H9 (cell line): ENCODE results near the gene SLC25A24. TPM values are rescaled to one million over a fixed set of nuclear protein-coding genes. Genes with fewer than 3 reads are reported as not detected.

Source experiments
- DNase-seq: peaks from one replicate; pipeline ENCODE4 v3.0.0-alpha.2; 2017
- H2AFZ ChIP-seq: one replicate; pipeline ENCODE4 v1.6.1; 2013; ENCODE audit warnings: mild to moderate bottlenecking, low read length, control low read depth, moderate library complexity
- H2AK5ac ChIP-seq: 2 replicates; pipeline ENCODE4 v1.6.1; 2013; ENCODE audit warnings: low read length, control low read depth, mixed read lengths; ENCODE audit not compliant: insufficient read length
- H2BK120ac ChIP-seq: one replicate; pipeline ENCODE4 v1.6.1; 2013; ENCODE audit warnings: low read depth, mild to moderate bottlenecking, low read length, control low read depth, inconsistent platforms; ENCODE audit not compliant: poor library complexity, severe bottlenecking
- H2BK12ac ChIP-seq: 2 replicates; pipeline ENCODE4 v1.6.1; 2013; ENCODE audit warnings: low read length, control low read depth, mixed read lengths, low read depth; ENCODE audit not compliant: insufficient read length
- H2BK15ac ChIP-seq: 2 replicates; pipeline ENCODE4 v1.6.1; 2013; ENCODE audit warnings: low read depth, low read length, control low read depth
- H2BK20ac ChIP-seq: one replicate; pipeline ENCODE4 v1.6.1; 2013; ENCODE audit warnings: low read depth, mild to moderate bottlenecking, low read length, control low read depth, inconsistent platforms; ENCODE audit not compliant: poor library complexity, severe bottlenecking
- H2BK5ac ChIP-seq: 2 replicates; pipeline ENCODE4 v1.6.1; 2013; ENCODE audit warnings: low read length, control low read depth, mixed read lengths; ENCODE audit not compliant: insufficient read length
- H3K14ac ChIP-seq: 2 replicates; pipeline ENCODE4 v1.6.1; 2013; ENCODE audit warnings: low read length, control low read depth; ENCODE audit not compliant: insufficient read depth
- H3K18ac ChIP-seq: 2 replicates; pipeline ENCODE4 v1.6.1; 2013; ENCODE audit warnings: low read depth, mild to moderate bottlenecking, mixed read lengths, low read length, control low read depth; ENCODE audit not compliant: insufficient read length
- H3K23ac ChIP-seq: 2 replicates; pipeline ENCODE4 v1.6.1; 2013; ENCODE audit warnings: low read length, control low read depth, mixed read lengths, low read depth; ENCODE audit not compliant: insufficient read length
- H3K23me2 ChIP-seq: 2 replicates; pipeline ENCODE4 v1.6.1; 2013; ENCODE audit warnings: low read depth, mild to moderate bottlenecking, mixed read lengths, low read length, control low read depth; ENCODE audit not compliant: insufficient read length, poor library complexity, severe bottlenecking
- H3K27ac ChIP-seq: 2 replicates; pipeline ENCODE4 v1.5.1; 2013; ENCODE audit warnings: low read length, control low read depth, mixed read lengths, low read depth; ENCODE audit not compliant: insufficient read length
- H3K27me3 ChIP-seq: 2 replicates; pipeline ENCODE4 v1.6.1; 2013; ENCODE audit warnings: low read length, control low read depth, inconsistent platforms; ENCODE audit not compliant: insufficient read depth
- H3K4ac ChIP-seq: 2 replicates; pipeline ENCODE4 v1.6.1; 2013; ENCODE audit warnings: low read depth, mild to moderate bottlenecking, control low read depth, inconsistent platforms, low read length, moderate library complexity
- H3K4me1 ChIP-seq: 2 replicates; pipeline ENCODE4 v1.6.1; 2013; ENCODE audit warnings: low read length, control low read depth, inconsistent platforms; ENCODE audit not compliant: insufficient read depth
- H3K4me2 ChIP-seq: 2 replicates; pipeline ENCODE4 v1.6.1; 2013; ENCODE audit warnings: low read length, control low read depth, mixed read lengths; ENCODE audit not compliant: insufficient read length, insufficient read depth
- H3K56ac ChIP-seq: 2 replicates; pipeline ENCODE4 v1.6.1; 2013; ENCODE audit warnings: low read depth, mild to moderate bottlenecking, mixed read lengths, low read length, control low read depth; ENCODE audit not compliant: insufficient read length
- H3K79me1 ChIP-seq: 2 replicates; pipeline ENCODE4 v1.6.1; 2013; ENCODE audit warnings: low read depth, mild to moderate bottlenecking, moderate library complexity, low read length, control low read depth, inconsistent platforms; ENCODE audit not compliant: insufficient read depth, poor library complexity, severe bottlenecking
- H3K79me2 ChIP-seq: 2 replicates; pipeline ENCODE4 v1.6.1; 2013; ENCODE audit warnings: low read length, control low read depth, inconsistent platforms; ENCODE audit not compliant: insufficient read depth
- H3K9ac ChIP-seq: 2 replicates; pipeline ENCODE4 v1.6.1; 2013; ENCODE audit warnings: low read length, control low read depth, mixed read lengths; ENCODE audit not compliant: insufficient read length; ENCODE audit errors: extremely low read depth
- H3K9me3 ChIP-seq: one replicate; pipeline ENCODE4 v1.6.1; 2013; ENCODE audit warnings: low read depth, low read length, inconsistent platforms; ENCODE audit not compliant: control insufficient read depth
- H3T11ph ChIP-seq: one replicate; pipeline ENCODE4 v1.6.1; 2013; ENCODE audit warnings: mild to moderate bottlenecking, low read length, control low read depth, inconsistent platforms
- H4K20me1 ChIP-seq: one replicate; pipeline ENCODE4 v1.6.1; 2013; ENCODE audit not compliant: control insufficient read depth, insufficient read length, insufficient read depth
- H4K5ac ChIP-seq: 2 replicates; pipeline ENCODE4 v1.6.1; 2013; ENCODE audit warnings: low read depth, mild to moderate bottlenecking, mixed read lengths, low read length, control low read depth; ENCODE audit not compliant: insufficient read length
- H4K8ac ChIP-seq: replicated peaks from 2 replicates; pipeline ENCODE4 v1.6.1; 2013; ENCODE audit warnings: low read length, control low read depth, mixed read lengths, low read depth; ENCODE audit not compliant: insufficient read length
- H4K91ac ChIP-seq: 2 replicates; pipeline ENCODE4 v1.6.1; 2013; ENCODE audit warnings: low read depth, mild to moderate bottlenecking, moderate library complexity, mixed read lengths, low read length, control low read depth; ENCODE audit not compliant: insufficient read length
- H3K27ac Mint-ChIP-seq, 3 experiments: 2 replicates in 2 of 3; 3 replicates in 1 of 3; pipeline ENCODE4 v1.8.0; 2020 to 2021; ENCODE audit warnings: mixed read lengths in 3 of 3, mild to moderate bottlenecking in 1 of 3, moderate library complexity in 1 of 3
- H3K27me3 Mint-ChIP-seq: 2 replicates; pipeline ENCODE4 v1.8.0; 2021; ENCODE audit warnings: low read depth, mild to moderate bottlenecking, moderate library complexity, mixed read lengths
- H3K36me3 Mint-ChIP-seq, 3 experiments: 2 replicates in 2 of 3; 3 replicates in 1 of 3; pipeline ENCODE4 v1.8.0; 2020 to 2021; ENCODE audit warnings: low read depth in 3 of 3, mixed read lengths in 3 of 3; ENCODE audit not compliant: insufficient read depth in 1 of 3
- H3K4me1 Mint-ChIP-seq, 2 experiments: 2 replicates each; pipeline ENCODE4 v1.8.0; 2020; ENCODE audit warnings: mixed read lengths in 2 of 2
- H3K4me3 Mint-ChIP-seq, 2 experiments: 2 replicates in 1 of 2; 3 replicates in 1 of 2; pipeline ENCODE4 v1.8.0; 2020 to 2021; ENCODE audit warnings: mild to moderate bottlenecking in 2 of 2, mixed read lengths in 2 of 2, moderate library complexity in 1 of 2
- H3K9me3 Mint-ChIP-seq, 2 experiments: 2 replicates in 1 of 2; 3 replicates in 1 of 2; pipeline ENCODE4 v1.8.0; 2020; ENCODE audit warnings: mild to moderate bottlenecking in 2 of 2, mixed read lengths in 2 of 2, moderate library complexity in 1 of 2
- CTCF ChIP-seq: fragments of 200-600 bp; sonication (generic); conservative IDR thresholded peaks from 3 replicates; pipeline ENCODE4 v1.8.0; 2021; ENCODE audit warnings: antibody characterized with exemption, mild to moderate bottlenecking
- WGBS: extraction: QIAGEN DNeasy Blood & Tissue Kit; methylation state at CpG from one replicate; pipeline ENCODE4 v1.1.7; 2013; ENCODE audit warnings: missing lambda C conversion rate, low lambda C conversion rate, mixed read lengths; ENCODE audit not compliant: insufficient read length; ENCODE audit errors: extremely low coverage; 5-methylcytosine and 5-hydroxymethylcytosine counted together
- total RNA-seq: library from RNA; stranded (reverse); gene quantifications from 2 replicates; pipeline ENCODE4 v1.2.1, GENCODE V29; 2021

Gene SLC25A24
- total RNA-seq, 1 experiment from 2014 or later: 35.1 TPM

DNA sequence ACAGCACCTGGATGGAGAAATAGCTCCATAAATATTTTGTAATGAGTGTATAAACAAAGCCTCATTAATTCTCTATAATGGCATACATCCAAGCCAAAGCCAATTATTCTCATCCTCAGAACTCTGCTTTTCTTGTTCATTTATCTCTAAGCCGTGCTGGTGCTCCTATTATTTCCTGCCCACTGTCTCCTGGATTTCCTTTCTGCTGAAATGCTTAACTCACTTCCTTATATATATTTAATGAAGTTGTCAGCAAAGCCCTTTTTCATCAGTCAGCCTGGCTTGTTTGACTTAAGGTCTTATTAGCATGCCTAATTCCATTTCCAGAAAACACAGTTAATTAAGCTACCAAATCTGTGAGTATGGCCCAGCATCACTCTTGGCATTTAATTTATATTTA lies 93.4 kb downstream of the SLC25A24 start:
- TF ChIP-seq CTCF: no peak
- DNase-seq: no peak
- H3K23ac ChIP-seq: no peak overlapping the region
- H2AK5ac ChIP-seq: no peak overlapping the region
- H3K4ac ChIP-seq: no peak overlapping the region
- H3K9ac ChIP-seq: no peak overlapping the region
- no peaks in the 10 kb centered on the region for H3K23me2 ChIP-seq
- H3K9me3 ChIP-seq: no peaks in the 10 kb centered on the region
- H3K14ac ChIP-seq: no peak overlapping the region
- no peak overlapping the region for H4K5ac ChIP-seq
- no peaks in the 10 kb centered on the region for H3K79me2 ChIP-seq
- no peak overlapping the region for H3K18ac ChIP-seq
- H4K20me1 ChIP-seq: no peaks in the 10 kb centered on the region
- H3K79me1 ChIP-seq: no peaks in the 10 kb centered on the region
- H2AFZ ChIP-seq: no peak overlapping the region
- H3K4me2 ChIP-seq: no peak overlapping the region
- no peak overlapping the region for H4K91ac ChIP-seq
- WGBS: no CpG with 5 or more reads among the region's 1 CpG
- no peak overlapping the region for H3K56ac ChIP-seq
- no peaks in the 10 kb centered on the region for H3K27me3 ChIP-seq
- Mint-ChIP-seq H3K4me1 (no peaks in the 10 kb centered on the region), H3K27me3 (no peaks in the 10 kb centered on the region), H3K4me3 (no peak overlapping the region), H3K36me3 (0 out of 7 replicates have a peak, but pooled peaks cover 0 to 5% (median 0%) of the 10 kb centered on the region in 3 experiments), H3K27ac (no peak overlapping the region), H3K9me3 (peaks cover 5 to 6% of the 10 kb centered on the region in 2 experiments; a peak in 3 of 5 replicates)
- no peak overlapping the region for H2BK5ac ChIP-seq
- no peak overlapping the region for H2BK12ac ChIP-seq
- no peak overlapping the region for H2BK120ac ChIP-seq
- no peak overlapping the region for H3K27ac ChIP-seq
- H3T11ph ChIP-seq: no peak overlapping the region
- no peak overlapping the region for H2BK20ac ChIP-seq
- H4K8ac ChIP-seq: no peak overlapping the region
- no peaks in the 10 kb centered on the region for H3K4me1 ChIP-seq
- H2BK15ac ChIP-seq: no peak overlapping the region
